OCI-LY7 (cell line): Measurements from ENCODE around the gene P3H3. TPM values are rescaled to one million over a fixed set of nuclear protein-coding genes. Genes with fewer than 3 reads are reported as not detected.
"Not testable (repeated sequence)": the region's sequence is repeated elsewhere in the genome, so short reads cannot be mapped to it uniquely, and the experiment has no call there.

ENCODE experiments used
- BruUV-seq: library from RNA; stranded (reverse); fragments of 400-500 nt; replicated peaks from 2 replicates; lab custom pipeline; 2021; lab: Mats Ljungman, UMichigan
- CTCF ChIA-PET: fragments of 300-600 bp; sonication (Branson Sonifier 250); formaldehyde crosslinking; loops from one replicate; lab custom pipeline; 2022; ENCODE audit warnings: antibody characterized with exemption; ENCODE audit not compliant: unreplicated experiment; lab: Charles Lee
- POLR2A ChIA-PET: fragments of 300-600 bp; sonication (Branson Sonifier 250); formaldehyde crosslinking; loops from one replicate; lab custom pipeline; 2022; ENCODE audit warnings: antibody characterized with exemption; lab: Charles Lee
- DNase-seq: peaks from one replicate; pipeline ENCODE4 v3.0.0-alpha.2; 2015; ENCODE audit warnings: low spot score
- H2AFZ ChIP-seq: fragments of 200-600 bp; sonication (generic), shearing (Covaris generic); 2 replicates; pipeline ENCODE4 v1.6.1; 2014; ENCODE audit warnings: mild to moderate bottlenecking, antibody characterized with exemption, low read length, moderate library complexity
- H3K27ac ChIP-seq: fragments of 200-600 bp; sonication (generic); 2 replicates; pipeline ENCODE4 v1.5.1; 2014; ENCODE audit warnings: mixed run types, low read depth, mild to moderate bottlenecking, moderate library complexity, low read length, inconsistent platforms; ENCODE audit not compliant: poor library complexity, severe bottlenecking
- H3K36me3 ChIP-seq: fragments of 200-600 bp; sonication (generic); 2 replicates; pipeline ENCODE4 v1.6.1; 2014; ENCODE audit warnings: mild to moderate bottlenecking, antibody characterized with exemption, low read length, moderate library complexity, mixed read lengths; ENCODE audit not compliant: insufficient read depth
- H3K4me1 ChIP-seq: fragments of 200-600 bp; sonication (generic); 2 replicates; pipeline ENCODE4 v1.5.1; 2014; ENCODE audit warnings: mild to moderate bottlenecking, low read length; ENCODE audit not compliant: insufficient read depth, poor library complexity, severe bottlenecking
- H3K4me2 ChIP-seq: fragments of 200-600 bp; sonication (generic); 2 replicates; pipeline ENCODE4 v1.6.1; 2014; ENCODE audit warnings: mild to moderate bottlenecking, low read length
- H3K4me3 ChIP-seq: fragments of 200-600 bp; sonication (generic); 2 replicates; pipeline ENCODE4 v1.5.1; 2014; ENCODE audit warnings: mild to moderate bottlenecking, low read depth, low read length; ENCODE audit not compliant: poor library complexity, severe bottlenecking
- H3K79me2 ChIP-seq: fragments of 200-600 bp; sonication (generic); 2 replicates; pipeline ENCODE4 v1.6.1; 2016; ENCODE audit warnings: low read depth, mild to moderate bottlenecking, low read length, moderate library complexity, mixed read lengths; ENCODE audit not compliant: insufficient read depth
- H3K9me2 ChIP-seq: fragments of 200-600 bp; sonication (generic); 2 replicates; pipeline ENCODE4 v1.6.1; 2016; ENCODE audit warnings: mild to moderate bottlenecking, low read length, mixed read lengths; ENCODE audit not compliant: insufficient read depth
- H3K9me3 ChIP-seq: fragments of 200-600 bp; sonication (generic); 2 replicates; pipeline ENCODE4 v1.6.1; 2014; ENCODE audit warnings: mild to moderate bottlenecking, mixed run types, low read length, mixed read lengths
- H4K20me1 ChIP-seq: fragments of 200-600 bp; sonication (generic); 2 replicates; pipeline ENCODE4 v1.6.1; 2014; ENCODE audit warnings: mild to moderate bottlenecking, antibody characterized with exemption, low read length, moderate library complexity, mixed read lengths; ENCODE audit not compliant: insufficient read depth
- EZH2phosphoT487 ChIP-seq: fragments of 200-600 bp; sonication (generic); IDR thresholded peaks from 2 replicates; pipeline ENCODE4 v1.6.1; 2018; ENCODE audit warnings: low read depth, borderline replicate concordance, mild to moderate bottlenecking, mixed run types, antibody characterized with exemption, low read length, moderate library complexity, mixed read lengths
- intact Hi-C: fragments of 100-400 bp; cut with micrococcal nuclease; formaldehyde crosslinking; loops from one replicate; pipeline ENCODE4 v1.10.0; 2022; ENCODE audit not compliant: unreplicated experiment
- total RNA-seq, 2 experiments: library from RNA; depleted of rRNA in 1 of 2; stranded (reverse); fragments of >200 nt in 1 of 2; shearing (Covaris generic) in 1 of 2; gene quantifications; 2 replicates each; pipeline ENCODE4 v1.2.3, GENCODE V29; 2014 to 2022
- TF ChIP-seq, protein P1 (sequence below): fragments of 200-600 bp; sonication (generic); conservative IDR thresholded peaks from 2 replicates; pipeline ENCODE4 v1.5.1; 2014; ENCODE audit warnings: mild to moderate bottlenecking, antibody characterized with exemption, low read length, moderate library complexity, mixed read lengths

P3H3 gene
- total RNA-seq, 2 experiments from 2014 or later, result 0.93 to 1.0 TPM

DNA sequence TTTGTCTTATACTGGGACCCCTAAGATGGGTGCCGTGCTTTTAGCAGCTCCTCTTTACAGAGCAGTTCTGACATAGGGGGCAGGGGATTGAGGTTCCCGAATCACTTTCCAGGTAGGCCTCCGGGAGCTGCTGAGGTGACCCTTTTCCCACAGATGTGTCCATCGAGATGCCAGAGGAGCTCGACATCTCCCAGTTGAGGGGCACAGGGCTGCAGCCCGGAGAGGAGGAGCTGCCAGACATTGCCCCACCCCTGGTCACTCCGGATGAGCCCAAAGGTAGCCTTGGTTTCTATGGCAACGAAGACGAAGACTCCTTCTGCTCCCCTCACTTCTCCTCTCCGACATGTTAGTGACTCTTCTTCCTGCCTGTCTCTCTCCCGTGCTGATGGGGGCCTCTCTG lies 34.8 kb downstream of the P3H3 start:
- TF ChIP-seq, protein P1, sequence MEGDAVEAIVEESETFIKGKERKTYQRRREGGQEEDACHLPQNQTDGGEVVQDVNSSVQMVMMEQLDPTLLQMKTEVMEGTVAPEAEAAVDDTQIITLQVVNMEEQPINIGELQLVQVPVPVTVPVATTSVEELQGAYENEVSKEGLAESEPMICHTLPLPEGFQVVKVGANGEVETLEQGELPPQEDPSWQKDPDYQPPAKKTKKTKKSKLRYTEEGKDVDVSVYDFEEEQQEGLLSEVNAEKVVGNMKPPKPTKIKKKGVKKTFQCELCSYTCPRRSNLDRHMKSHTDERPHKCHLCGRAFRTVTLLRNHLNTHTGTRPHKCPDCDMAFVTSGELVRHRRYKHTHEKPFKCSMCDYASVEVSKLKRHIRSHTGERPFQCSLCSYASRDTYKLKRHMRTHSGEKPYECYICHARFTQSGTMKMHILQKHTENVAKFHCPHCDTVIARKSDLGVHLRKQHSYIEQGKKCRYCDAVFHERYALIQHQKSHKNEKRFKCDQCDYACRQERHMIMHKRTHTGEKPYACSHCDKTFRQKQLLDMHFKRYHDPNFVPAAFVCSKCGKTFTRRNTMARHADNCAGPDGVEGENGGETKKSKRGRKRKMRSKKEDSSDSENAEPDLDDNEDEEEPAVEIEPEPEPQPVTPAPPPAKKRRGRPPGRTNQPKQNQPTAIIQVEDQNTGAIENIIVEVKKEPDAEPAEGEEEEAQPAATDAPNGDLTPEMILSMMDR, result no peak
- TF ChIP-seq EZH2phosphoT487, result no peak
- Histone ChIP-seq H3K9me2 (no peaks in the 10 kb centered on the region), H3K9me3 (no peaks in the 10 kb centered on the region), H3K27ac (no peak overlapping the region), H3K36me3 (peaks cover 79% of the 10 kb centered on the region), H3K4me3 (no peak overlapping the region), H3K4me2 (no peak overlapping the region), H4K20me1 (no peaks in the 10 kb centered on the region), H2AFZ (no peak overlapping the region), H3K79me2 (peaks cover 1% of the 10 kb centered on the region; the same call in 1 of the 2 replicates), H3K4me1 (peaks cover 10% of the 10 kb centered on the region)
- POLR2A ChIA-PET, result interaction anchor here (0.6 kb wide), 1 partner anchor 52 kb away, joined by 4 read pairs; no protein-coding TSS in a partner anchor
- CTCF ChIA-PET, result no interaction called here
- DNase-seq, result no peak
- intact Hi-C loops, result no loop called here
- BruUV-seq, result no TSS peak

DNA sequence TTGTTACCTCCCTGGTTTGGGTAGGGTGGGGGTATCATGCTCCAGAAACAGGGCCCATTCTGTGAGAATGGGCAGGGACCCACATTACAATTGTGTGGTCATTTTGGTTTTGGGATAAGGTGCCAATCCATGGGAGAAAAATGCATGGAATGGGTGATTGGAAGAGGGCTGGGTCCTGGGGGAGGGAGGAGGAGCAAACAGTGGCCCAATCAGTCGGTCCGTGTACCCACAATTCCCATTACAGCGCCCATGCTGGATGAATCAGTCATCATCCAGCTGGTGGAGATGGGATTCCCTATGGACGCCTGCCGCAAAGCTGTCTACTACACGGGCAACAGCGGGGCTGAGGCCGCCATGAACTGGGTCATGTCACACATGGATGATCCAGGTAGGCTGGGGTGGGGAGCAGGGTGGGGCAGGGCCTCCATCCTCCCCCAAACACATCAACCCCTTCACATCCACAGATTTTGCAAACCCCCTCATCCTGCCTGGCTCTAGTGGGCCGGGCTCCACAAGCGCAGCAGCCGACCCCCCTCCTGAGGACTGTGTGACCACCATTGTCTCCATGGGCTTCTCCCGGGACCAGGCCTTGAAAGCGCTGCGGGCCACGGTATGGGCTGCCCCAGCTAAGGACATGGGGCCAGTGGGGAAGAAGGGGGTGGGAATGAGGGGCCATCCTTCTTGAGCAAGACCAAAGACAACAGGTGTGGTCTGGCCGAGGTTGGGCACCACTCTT lies 35.5 kb downstream of the P3H3 start:
- POLR2A ChIA-PET, result interaction anchor here (0.6 to 6.0 kb wide), 3 partner anchors 11 to 53 kb away, joined by 4 to 60 read pairs (median 7); partner anchors contain the start of genes CDCA3 and USP5
- H2AFZ ChIP-seq, result no peak overlapping the region
- CTCF ChIA-PET, result no interaction called here
- peaks cover 79% of the 10 kb centered on the region for H3K36me3 ChIP-seq
- BruUV-seq, result no TSS peak
- peaks cover 15% of the 10 kb centered on the region for H3K4me1 ChIP-seq
- no peak overlapping the region for H3K4me2 ChIP-seq
- intact Hi-C loops, result no loop called here
- no peak for DNase-seq
- H3K79me2 ChIP-seq, result peaks cover 9% of the 10 kb centered on the region; the same call in 1 of the 2 replicates
- H4K20me1 ChIP-seq, result 0 out of 2 replicates have a peak, but pooled peaks cover under 1% of the 10 kb centered on the region
- no peaks in the 10 kb centered on the region for H3K9me3 ChIP-seq
- H3K27ac ChIP-seq, result no peak overlapping the region
- no peak overlapping the region for H3K4me3 ChIP-seq
- H3K9me2 ChIP-seq, result no peaks in the 10 kb centered on the region
- no peak for TF ChIP-seq EZH2phosphoT487
- TF ChIP-seq, protein P1, result no peak

DNA sequence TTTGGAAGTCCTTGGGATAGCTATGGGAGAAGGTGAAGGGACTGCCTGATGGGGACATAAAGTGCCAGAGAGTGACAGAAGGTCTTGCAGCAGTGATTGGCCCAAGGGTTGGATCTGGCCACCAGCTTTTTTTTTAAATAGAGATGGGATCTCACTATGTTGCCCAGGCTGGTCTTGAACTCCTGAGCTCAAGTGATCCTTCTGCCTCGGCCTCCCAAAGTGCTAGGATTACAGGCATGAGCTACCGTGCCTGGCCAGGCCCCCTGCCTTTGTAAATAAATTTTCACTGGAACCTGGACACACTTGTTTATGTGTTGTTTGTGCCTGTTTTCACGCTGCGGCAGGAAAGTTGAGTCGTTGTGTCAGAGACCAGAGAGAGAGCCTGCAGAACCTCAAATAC lies 37.1 kb downstream of the P3H3 start:
- H3K4me2 ChIP-seq, CTCF ChIA-PET, H3K27ac ChIP-seq, H2AFZ ChIP-seq, H3K9me2 ChIP-seq, BruUV-seq, H3K9me3 ChIP-seq, H4K20me1 ChIP-seq, DNase-seq, H3K4me3 ChIP-seq: not testable (repeated sequence)
- peaks cover 14% of the 10 kb centered on the region; the same call in 1 of the 2 replicates for H3K79me2 ChIP-seq
- H3K36me3 ChIP-seq, result peaks cover 81% of the 10 kb centered on the region
- intact Hi-C loops, result loop anchor here (5.0 kb wide), 1 partner anchor 227 kb away; the partner anchor contains the start of gene C1R
- POLR2A ChIA-PET, result interaction anchor here (1.1 to 6.0 kb wide), 3 partner anchors 13 to 112 kb away, joined by 3 to 60 read pairs (median 7); partner anchors contain the start of genes CDCA3, MLF2 and USP5
- H3K4me1 ChIP-seq, result peaks cover 31% of the 10 kb centered on the region
